Mesothelial cell of epicardium (in vitro differentiated cells): Measurements from ENCODE around the gene PRKD1. TPM values are rescaled to one million over a fixed set of nuclear protein-coding genes. Genes with fewer than 3 reads are reported as not detected.

Source experiments
- DNase-seq, 2 experiments: peaks; one replicate each; pipeline ENCODE4 v3.0.0; 2021; ENCODE audit warnings: low spot score in 2 of 2; ENCODE audit not compliant: unreplicated experiment in 2 of 2
- H3K27ac Mint-ChIP-seq: 2 replicates; pipeline ENCODE4 v1.8.0; 2021; ENCODE audit warnings: mixed read lengths
- H3K27me3 Mint-ChIP-seq: 2 replicates; pipeline ENCODE4 v1.8.0; 2021; ENCODE audit warnings: low read depth, mixed read lengths
- H3K36me3 Mint-ChIP-seq: 2 replicates; pipeline ENCODE4 v1.8.0; 2021; ENCODE audit warnings: mixed read lengths
- H3K4me1 Mint-ChIP-seq: 2 replicates; pipeline ENCODE4 v1.8.0; 2021; ENCODE audit warnings: mixed read lengths
- H3K4me3 Mint-ChIP-seq: 2 replicates; pipeline ENCODE4 v1.8.0; 2021; ENCODE audit warnings: mild to moderate bottlenecking, moderate library complexity, mixed read lengths
- H3K9me3 Mint-ChIP-seq: 2 replicates; pipeline ENCODE4 v1.8.0; 2021; ENCODE audit warnings: mixed read lengths
- total RNA-seq: library from RNA; stranded (reverse); gene quantifications from 3 replicates; pipeline ENCODE4 v1.2.1, GENCODE V29; 2021
- TF ChIP-seq, protein P1 (sequence below): fragments of 200-600 bp; sonication (generic); IDR thresholded peaks from one replicate; pipeline ENCODE4 v1.5.0; 2021; ENCODE audit warnings: antibody characterized with exemption; ENCODE audit not compliant: unreplicated experiment

Gene PRKD1
- total RNA-seq, 1 donor from 2014 or later: 27.3 TPM

- Mint-ChIP-seq H3K9me3 (peaks cover 5% of the 10 kb centered on the region), H3K4me1 (no peaks in the 10 kb centered on the region), H3K27ac (no peak overlapping the region), H3K27me3 (no peaks in the 10 kb centered on the region), H3K4me3 (no peak overlapping the region), H3K36me3 (no peaks in the 10 kb centered on the region)
- TF ChIP-seq, protein P1, sequence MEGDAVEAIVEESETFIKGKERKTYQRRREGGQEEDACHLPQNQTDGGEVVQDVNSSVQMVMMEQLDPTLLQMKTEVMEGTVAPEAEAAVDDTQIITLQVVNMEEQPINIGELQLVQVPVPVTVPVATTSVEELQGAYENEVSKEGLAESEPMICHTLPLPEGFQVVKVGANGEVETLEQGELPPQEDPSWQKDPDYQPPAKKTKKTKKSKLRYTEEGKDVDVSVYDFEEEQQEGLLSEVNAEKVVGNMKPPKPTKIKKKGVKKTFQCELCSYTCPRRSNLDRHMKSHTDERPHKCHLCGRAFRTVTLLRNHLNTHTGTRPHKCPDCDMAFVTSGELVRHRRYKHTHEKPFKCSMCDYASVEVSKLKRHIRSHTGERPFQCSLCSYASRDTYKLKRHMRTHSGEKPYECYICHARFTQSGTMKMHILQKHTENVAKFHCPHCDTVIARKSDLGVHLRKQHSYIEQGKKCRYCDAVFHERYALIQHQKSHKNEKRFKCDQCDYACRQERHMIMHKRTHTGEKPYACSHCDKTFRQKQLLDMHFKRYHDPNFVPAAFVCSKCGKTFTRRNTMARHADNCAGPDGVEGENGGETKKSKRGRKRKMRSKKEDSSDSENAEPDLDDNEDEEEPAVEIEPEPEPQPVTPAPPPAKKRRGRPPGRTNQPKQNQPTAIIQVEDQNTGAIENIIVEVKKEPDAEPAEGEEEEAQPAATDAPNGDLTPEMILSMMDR: no peak
- DNase-seq: no peak
Measured at GRCh38 chr14:29832042-29832441, 95.6 kb downstream of the PRKD1 start.

DNA sequence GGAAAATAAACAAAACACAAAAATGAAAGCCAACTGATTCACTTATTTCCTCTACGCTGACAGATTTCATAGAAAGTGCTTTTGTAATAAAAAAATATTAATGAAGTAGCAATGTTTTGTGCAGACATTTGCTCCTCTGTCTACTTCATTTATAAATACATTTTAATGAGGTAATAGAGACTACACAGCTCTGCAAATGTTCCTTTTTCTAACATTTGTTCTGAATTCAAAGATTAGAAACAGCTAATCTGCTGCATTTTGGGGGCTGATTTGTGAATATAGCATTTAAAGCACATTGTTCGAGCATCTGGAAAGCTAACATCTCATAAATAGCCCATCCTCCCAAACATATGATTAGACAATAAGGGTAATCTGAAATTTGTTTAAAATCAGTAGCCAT is 97.8 kb downstream of the PRKD1 start:
- Mint-ChIP-seq H3K27ac (no peak overlapping the region), H3K4me1 (no peaks in the 10 kb centered on the region), H3K27me3 (no peaks in the 10 kb centered on the region), H3K4me3 (no peak overlapping the region), H3K36me3 (no peaks in the 10 kb centered on the region), H3K9me3 (no peaks in the 10 kb centered on the region)
- TF ChIP-seq, protein P1: no peak
- no peak for DNase-seq

DNA sequence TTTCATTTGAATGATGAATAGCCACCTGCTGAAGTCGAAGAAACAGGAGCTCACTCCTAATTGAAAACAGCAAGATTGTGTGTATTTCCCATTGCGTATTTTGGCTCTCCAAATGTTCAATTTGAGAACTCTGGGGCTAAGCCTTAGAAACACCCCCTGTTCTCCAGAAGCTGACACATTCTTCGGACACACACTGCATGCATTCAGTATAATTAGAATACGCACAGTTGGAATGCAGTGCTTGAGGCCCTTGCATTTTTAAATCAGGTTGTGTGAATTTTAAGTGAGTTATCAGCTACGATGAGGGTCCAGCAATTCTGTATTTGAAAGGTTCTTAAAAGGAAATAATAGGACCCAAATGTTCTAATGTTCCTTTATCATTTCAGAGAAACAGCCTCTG is 103.8 kb downstream of the PRKD1 start:
- no peak overlapping the region for H3K4me3 Mint-ChIP-seq
- no peaks in the 10 kb centered on the region for H3K9me3 Mint-ChIP-seq
- no peak for DNase-seq
- no peaks in the 10 kb centered on the region for H3K27me3 Mint-ChIP-seq
- no peaks in the 10 kb centered on the region for H3K36me3 Mint-ChIP-seq
- TF ChIP-seq, protein P1: no peak
- H3K4me1 Mint-ChIP-seq: peaks cover 38% of the 10 kb centered on the region
- H3K27ac Mint-ChIP-seq: peak overlapping the region; percentile 26

DNA sequence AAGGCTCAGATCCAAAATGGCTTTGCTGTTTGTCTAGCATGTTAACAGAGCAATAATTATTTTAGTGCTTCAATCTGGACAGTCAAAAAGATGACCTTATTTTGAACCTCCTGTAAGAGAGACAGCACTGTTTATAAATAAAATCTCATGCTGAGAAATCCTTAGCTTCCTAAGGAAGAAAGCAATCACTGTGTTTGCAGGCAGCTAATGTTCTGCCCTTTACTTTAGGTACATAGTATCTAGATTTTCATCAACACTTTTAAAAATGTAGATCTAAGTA is 105.3 kb downstream of the PRKD1 start:
- DNase-seq: no peak
- Mint-ChIP-seq H3K36me3 (no peaks in the 10 kb centered on the region), H3K4me1 (peaks cover 38% of the 10 kb centered on the region), H3K27me3 (no peaks in the 10 kb centered on the region), H3K4me3 (no peak overlapping the region), H3K9me3 (no peaks in the 10 kb centered on the region), H3K27ac (peak overlapping the region; percentile 84)
- TF ChIP-seq, protein P1: no peak

GRCh38 chr14:29821661-29822429 is 105.8 kb downstream of the PRKD1 start:
- Mint-ChIP-seq H3K27ac (peak overlapping the region; percentile 84), H3K36me3 (no peaks in the 10 kb centered on the region), H3K27me3 (no peaks in the 10 kb centered on the region), H3K4me3 (no peak overlapping the region), H3K9me3 (no peaks in the 10 kb centered on the region), H3K4me1 (peaks cover 38% of the 10 kb centered on the region)
- TF ChIP-seq, protein P1: no peak
- no peak for DNase-seq
